Endodermal cell (in vitro differentiated cells): ENCODE measurements around the gene LRBA. TPM values are rescaled to one million over a fixed set of nuclear protein-coding genes. Genes with fewer than 3 reads are reported as not detected.

ENCODE experiments used
- DNase-seq: peaks from one replicate; pipeline ENCODE4 v3.0.0-alpha.2; 2017
- H3K27ac ChIP-seq: 2 replicates; pipeline ENCODE4 v1.5.1; 2013; ENCODE audit warnings: mild to moderate bottlenecking, low read depth, low read length, moderate library complexity
- H3K27me3 ChIP-seq: 2 replicates; pipeline ENCODE4 v1.6.1; 2013; ENCODE audit warnings: mild to moderate bottlenecking, low read length, moderate library complexity; ENCODE audit not compliant: insufficient read depth, control insufficient read depth, poor library complexity, severe bottlenecking
- H3K36me3 ChIP-seq: 2 replicates; pipeline ENCODE4 v1.7.0; 2013; ENCODE audit warnings: mild to moderate bottlenecking, low read length, moderate library complexity; ENCODE audit not compliant: control insufficient read depth, insufficient read depth
- H3K4me1 ChIP-seq: one replicate; pipeline ENCODE4 v1.7.0; 2013; ENCODE audit warnings: low read length; ENCODE audit not compliant: control insufficient read depth, insufficient read depth
- H3K4me3 ChIP-seq: 2 replicates; pipeline ENCODE4 v1.5.1; 2013; ENCODE audit warnings: mild to moderate bottlenecking, low read length, moderate library complexity
- H3K9ac ChIP-seq: 2 replicates; pipeline ENCODE4 v1.6.1; 2013; ENCODE audit warnings: mild to moderate bottlenecking, low read length, moderate library complexity; ENCODE audit not compliant: poor library complexity, severe bottlenecking; ENCODE audit errors: extremely low read depth
- H3K9me3 ChIP-seq: 2 replicates; pipeline ENCODE4 v1.6.1; 2013; ENCODE audit warnings: mild to moderate bottlenecking, low read length, moderate library complexity; ENCODE audit not compliant: control insufficient read depth
- H3K27ac Mint-ChIP-seq: 2 replicates; pipeline ENCODE4 v1.8.0; 2020; ENCODE audit warnings: mixed read lengths
- H3K27me3 Mint-ChIP-seq: 2 replicates; pipeline ENCODE4 v1.8.0; 2021; ENCODE audit warnings: mild to moderate bottlenecking, mixed read lengths; ENCODE audit not compliant: insufficient read depth
- H3K36me3 Mint-ChIP-seq: 2 replicates; pipeline ENCODE4 v1.8.0; 2020; ENCODE audit warnings: low read depth, mixed read lengths
- H3K4me1 Mint-ChIP-seq: 2 replicates; pipeline ENCODE4 v1.8.0; 2020; ENCODE audit warnings: mixed read lengths
- H3K4me3 Mint-ChIP-seq: 2 replicates; pipeline ENCODE4 v1.8.0; 2020; ENCODE audit warnings: mild to moderate bottlenecking, moderate library complexity, mixed read lengths
- H3K9me3 Mint-ChIP-seq: 2 replicates; pipeline ENCODE4 v1.8.0; 2020; ENCODE audit warnings: mild to moderate bottlenecking, mixed read lengths
- WGBS, 2 experiments: methylation state at CpG; one replicate each; pipeline versions ENCODE4 v1.1.5 to v1.1.7; 2013; ENCODE audit warnings: missing lambda C conversion rate in 2 of 2, mixed read lengths in 1 of 2; ENCODE audit not compliant: insufficient coverage in 1 of 2, insufficient read length in 1 of 2; 5-methylcytosine and 5-hydroxymethylcytosine counted together
- total RNA-seq, 2 donors: library from RNA; stranded (reverse); fragmentation: NEBNext Ultra II Directional in 1 of 2; extraction: Animal tissue kit (Norgen Biotek cat#: 25700) in 1 of 2; gene quantifications; 2 replicates in 1 of 2; 3 replicates in 1 of 2; pipeline ENCODE4 v1.2.1, GENCODE V29; 2021
- TF ChIP-seq, protein P1 (sequence below): fragments of 200-600 bp; sonication (generic); conservative IDR thresholded peaks from 2 replicates; pipeline ENCODE4 v1.5.0; 2021; ENCODE audit warnings: antibody characterized with exemption, mild to moderate bottlenecking

The LRBA gene
- total RNA-seq, 2 donors from 2014 or later, result 77.3 to 95.9 TPM

DNA sequence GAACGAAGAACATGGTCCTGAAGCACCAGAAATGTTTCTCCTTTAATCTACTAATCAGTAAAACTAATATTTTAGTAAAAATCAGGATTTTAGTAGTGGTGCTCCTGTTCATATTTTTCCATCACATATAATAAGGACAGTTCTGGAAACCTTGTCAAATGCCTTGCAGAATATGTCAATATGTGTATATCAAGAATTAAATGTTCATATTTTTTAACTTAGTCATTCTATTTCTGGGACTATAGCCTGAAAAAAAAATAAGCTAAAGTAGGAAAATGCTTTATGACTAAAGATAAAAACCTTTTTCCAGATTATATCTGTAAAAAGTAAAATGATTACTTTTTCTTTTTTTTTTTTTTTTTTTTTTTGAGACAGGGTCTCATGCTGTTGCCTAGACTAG lies 368.1 kb downstream of the LRBA start:
- Mint-ChIP-seq H3K4me3 (no peak overlapping the region), H3K36me3 (no peaks in the 10 kb centered on the region)
- no peaks in the 10 kb centered on the region for H3K36me3 ChIP-seq

DNA sequence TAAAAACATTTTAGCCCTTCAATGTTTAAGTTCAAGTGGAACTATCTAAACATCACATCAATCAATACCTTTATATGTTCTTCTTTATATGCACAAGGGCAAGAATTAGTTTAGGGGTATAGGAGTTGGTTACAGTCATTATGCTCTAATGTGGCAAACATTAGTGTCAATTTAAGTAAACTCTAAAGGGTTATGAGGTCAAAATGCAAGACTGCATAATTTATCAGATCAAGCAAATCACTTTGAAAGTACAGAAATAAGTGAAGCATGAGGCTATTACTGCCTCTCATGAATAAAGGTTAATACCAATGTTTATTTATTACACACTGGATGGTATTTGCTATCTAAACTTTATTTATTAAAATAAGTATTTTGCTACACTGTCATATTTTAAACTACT lies 373.5 kb downstream of the LRBA start:
- Histone ChIP-seq H3K27me3 (no peaks in the 10 kb centered on the region), H3K9ac (no peak overlapping the region), H3K9me3 (peaks cover 7% of the 10 kb centered on the region), H3K4me1 (no peaks in the 10 kb centered on the region), H3K36me3 (peaks cover 4% of the 10 kb centered on the region), H3K27ac (no peak overlapping the region), H3K4me3 (no peak overlapping the region)
- Mint-ChIP-seq H3K27ac (no peak overlapping the region), H3K36me3 (peaks cover 2% of the 10 kb centered on the region), H3K4me1 (no peaks in the 10 kb centered on the region), H3K27me3 (no peaks in the 10 kb centered on the region), H3K9me3 (no peaks in the 10 kb centered on the region), H3K4me3 (no peak overlapping the region)
- TF ChIP-seq, protein P1, sequence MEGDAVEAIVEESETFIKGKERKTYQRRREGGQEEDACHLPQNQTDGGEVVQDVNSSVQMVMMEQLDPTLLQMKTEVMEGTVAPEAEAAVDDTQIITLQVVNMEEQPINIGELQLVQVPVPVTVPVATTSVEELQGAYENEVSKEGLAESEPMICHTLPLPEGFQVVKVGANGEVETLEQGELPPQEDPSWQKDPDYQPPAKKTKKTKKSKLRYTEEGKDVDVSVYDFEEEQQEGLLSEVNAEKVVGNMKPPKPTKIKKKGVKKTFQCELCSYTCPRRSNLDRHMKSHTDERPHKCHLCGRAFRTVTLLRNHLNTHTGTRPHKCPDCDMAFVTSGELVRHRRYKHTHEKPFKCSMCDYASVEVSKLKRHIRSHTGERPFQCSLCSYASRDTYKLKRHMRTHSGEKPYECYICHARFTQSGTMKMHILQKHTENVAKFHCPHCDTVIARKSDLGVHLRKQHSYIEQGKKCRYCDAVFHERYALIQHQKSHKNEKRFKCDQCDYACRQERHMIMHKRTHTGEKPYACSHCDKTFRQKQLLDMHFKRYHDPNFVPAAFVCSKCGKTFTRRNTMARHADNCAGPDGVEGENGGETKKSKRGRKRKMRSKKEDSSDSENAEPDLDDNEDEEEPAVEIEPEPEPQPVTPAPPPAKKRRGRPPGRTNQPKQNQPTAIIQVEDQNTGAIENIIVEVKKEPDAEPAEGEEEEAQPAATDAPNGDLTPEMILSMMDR, result no peak
- DNase-seq, result no peak

More for the DNA sequence above, 368.1 kb downstream of the LRBA start:
- TF ChIP-seq, protein P1, result no peak
- H3K27ac Mint-ChIP-seq, result no peak overlapping the region
- no CpG with 5 or more reads among the region's 1 CpG for WGBS, 2 experiments
- Histone ChIP-seq H3K9me3 (no peaks in the 10 kb centered on the region), H3K4me3 (no peak overlapping the region), H3K27ac (no peak overlapping the region), H3K9ac (no peak overlapping the region), H3K4me1 (no peaks in the 10 kb centered on the region), H3K27me3 (no peaks in the 10 kb centered on the region)
- peaks cover under 1% of the 10 kb centered on the region for H3K4me1 Mint-ChIP-seq
- DNase-seq, result no peak
- H3K27me3 Mint-ChIP-seq, result no peaks in the 10 kb centered on the region
- no peaks in the 10 kb centered on the region for H3K9me3 Mint-ChIP-seq

DNA sequence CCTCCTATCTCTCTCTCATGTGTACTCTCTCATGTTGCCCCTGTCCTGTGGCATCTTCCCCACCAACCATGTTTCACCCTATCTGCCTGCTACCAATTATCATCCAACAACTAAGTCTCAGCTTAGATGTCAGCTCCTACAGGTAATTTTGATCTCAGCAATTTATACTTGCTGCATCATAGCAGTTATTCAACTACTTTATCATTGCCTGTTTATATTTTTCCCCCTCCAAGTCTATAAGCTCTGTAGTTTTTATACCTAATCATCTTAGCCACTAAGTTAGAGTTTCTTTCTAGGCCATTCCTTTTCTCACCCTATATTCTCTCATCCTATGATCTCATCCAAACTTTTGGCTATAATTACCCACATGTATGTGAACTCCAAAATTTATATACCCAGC lies 382.4 kb downstream of the LRBA start:
- TF ChIP-seq, protein P1, result no peak
- Histone ChIP-seq H3K9me3 (peaks cover 5% of the 10 kb centered on the region), H3K4me3 (no peak overlapping the region), H3K27me3 (no peaks in the 10 kb centered on the region), H3K27ac (no peak overlapping the region), H3K36me3 (peaks cover 3% of the 10 kb centered on the region), H3K9ac (no peak overlapping the region), H3K4me1 (no peaks in the 10 kb centered on the region)
- DNase-seq, result no peak
- no peaks in the 10 kb centered on the region for H3K27me3 Mint-ChIP-seq
- no peaks in the 10 kb centered on the region for H3K9me3 Mint-ChIP-seq
- H3K4me3 Mint-ChIP-seq, result no peak overlapping the region
- H3K27ac Mint-ChIP-seq, result no peak overlapping the region
- no peaks in the 10 kb centered on the region for H3K4me1 Mint-ChIP-seq
- H3K36me3 Mint-ChIP-seq, result peaks cover 2% of the 10 kb centered on the region
